Hematopoietic multipotent progenitor cell treated with erythropoietin and hydrocortisone succinate and interleukin-3 and kit ligand, for 15 days (in vitro differentiated cells): ENCODE results near the gene ABCC8.

Source experiments
- DNase-seq: peaks from one replicate; pipeline ENCODE4 v3.0.0-alpha.2; 2015; ENCODE audit warnings: low spot score

Gene ABCC8

GRCh38 chr11:17471501-17471900, 5.1 kb downstream of the ABCC8 start:
- no peak for DNase-seq

GRCh38 chr11:17469998-17470397, 6.6 kb downstream of the ABCC8 start:
- no peak for DNase-seq

DNA sequence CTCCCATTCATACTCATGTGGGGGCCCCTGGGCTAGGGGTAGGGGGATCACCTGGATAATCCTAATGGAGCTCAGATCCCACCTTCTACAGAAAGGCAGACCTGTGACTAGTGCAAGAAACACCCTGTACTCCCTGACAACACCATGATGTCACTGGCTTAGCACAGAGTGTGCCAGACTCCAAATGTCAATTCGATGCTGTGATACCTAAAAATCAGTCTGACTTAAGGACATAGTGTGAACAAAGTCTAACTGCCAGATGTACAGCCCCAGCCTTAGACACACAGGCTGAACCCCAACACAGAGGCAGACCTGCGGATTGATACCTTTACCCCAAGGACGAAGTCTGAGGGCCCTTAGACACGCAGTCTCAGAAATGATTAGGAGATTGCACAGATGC, 8.5 kb downstream of the ABCC8 start:
- DNase-seq, result no peak

DNA sequence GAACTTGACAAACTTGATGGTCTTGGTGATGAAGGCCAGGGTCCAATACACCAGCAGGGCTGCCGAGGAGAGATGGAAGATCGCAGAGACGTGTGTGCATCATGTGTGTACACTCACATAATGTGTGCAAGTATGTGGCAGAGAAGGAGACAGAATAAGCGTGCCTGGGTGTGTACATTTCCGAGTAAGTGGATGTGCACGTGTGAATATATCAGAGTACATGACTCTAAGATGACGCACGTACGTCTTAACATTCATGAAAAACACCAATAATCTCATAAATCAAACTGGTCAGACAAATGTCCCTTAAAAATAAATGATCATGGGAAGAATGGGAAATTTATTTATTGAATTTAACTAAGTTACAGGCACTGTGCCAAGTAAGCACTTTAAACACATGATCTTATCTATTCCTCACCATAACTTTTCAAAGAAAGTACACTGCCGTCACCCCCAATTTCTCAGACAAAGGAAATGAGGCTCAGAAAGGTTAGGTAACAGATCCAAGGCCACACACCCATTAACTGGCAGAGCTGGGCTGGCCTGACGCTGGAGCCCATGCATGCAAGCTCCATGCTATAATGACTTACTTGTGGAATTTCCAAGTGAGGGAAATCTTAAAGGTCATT, 13.0 kb downstream of the ABCC8 start:
- no peak for DNase-seq

DNA sequence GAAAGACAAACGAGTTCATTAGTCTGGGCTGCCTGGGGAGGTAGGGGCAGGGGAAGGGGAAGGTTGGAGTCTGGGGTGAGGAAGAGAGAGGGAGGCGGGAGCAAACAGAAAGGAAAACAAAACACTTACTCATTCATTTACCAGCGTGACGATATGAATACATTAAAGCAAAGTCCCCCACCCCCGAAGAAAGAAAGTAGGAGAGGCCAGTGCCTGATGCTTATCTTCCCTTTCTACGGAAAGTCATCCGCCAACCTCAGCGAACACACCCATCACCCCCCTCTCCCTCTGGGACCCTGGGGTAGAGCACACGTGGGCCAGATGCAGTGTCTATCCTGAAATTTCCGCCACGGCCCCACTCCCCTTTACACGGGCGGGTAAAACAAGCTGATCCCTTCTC, 13.7 kb downstream of the ABCC8 start:
- DNase-seq, result no peak

DNA sequence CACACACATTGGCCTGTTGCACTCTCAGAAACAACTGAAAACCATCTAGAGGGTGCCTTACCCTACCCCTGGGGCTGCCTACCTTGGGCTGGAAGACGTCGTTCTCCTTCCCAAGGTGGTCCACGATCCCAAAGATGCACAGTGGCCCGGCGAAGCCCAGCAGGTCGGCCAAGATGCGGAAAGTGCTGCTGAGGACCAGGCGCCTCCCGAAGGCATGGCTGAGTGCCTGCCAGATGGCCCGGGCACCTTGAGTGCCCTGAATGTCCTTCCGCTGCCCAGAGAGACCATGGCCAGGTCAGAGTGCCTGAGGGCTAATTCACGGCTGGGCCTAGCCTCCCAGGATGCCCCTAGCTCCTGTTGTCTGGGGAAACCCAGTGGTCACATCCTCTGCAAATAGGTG, 16.2 kb downstream of the ABCC8 start:
- no peak for DNase-seq

DNA sequence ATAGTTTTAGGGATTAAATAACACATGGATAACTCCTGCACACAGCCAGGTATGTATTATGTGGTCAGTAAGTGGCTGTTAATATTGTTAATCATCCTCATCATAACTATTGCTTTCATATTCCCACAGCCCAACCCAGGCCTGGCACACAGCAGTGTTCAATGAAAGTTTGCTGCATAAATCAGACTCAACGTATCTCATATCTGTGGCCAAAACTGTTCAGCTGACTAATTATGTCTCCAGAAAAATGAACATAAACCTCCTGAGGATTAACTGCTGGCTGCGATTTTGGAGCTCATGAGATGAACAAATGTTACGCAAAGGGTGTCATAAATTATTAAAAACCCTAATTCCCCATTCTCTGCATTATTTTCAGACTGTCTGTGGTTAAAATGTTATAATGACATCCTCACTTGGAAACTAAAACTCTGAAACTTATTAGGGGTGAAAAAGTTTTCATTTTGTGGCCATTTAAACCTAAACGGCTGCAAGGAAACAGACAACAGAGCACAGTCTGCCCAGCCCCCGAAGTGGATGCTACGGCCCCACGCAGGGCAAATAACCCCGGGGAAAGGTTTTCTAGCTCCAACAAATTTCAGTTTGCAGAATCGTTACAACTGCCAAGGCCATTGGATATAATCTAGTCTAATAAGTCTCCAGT, 17.3 kb downstream of the ABCC8 start:
- no peak for DNase-seq

DNA sequence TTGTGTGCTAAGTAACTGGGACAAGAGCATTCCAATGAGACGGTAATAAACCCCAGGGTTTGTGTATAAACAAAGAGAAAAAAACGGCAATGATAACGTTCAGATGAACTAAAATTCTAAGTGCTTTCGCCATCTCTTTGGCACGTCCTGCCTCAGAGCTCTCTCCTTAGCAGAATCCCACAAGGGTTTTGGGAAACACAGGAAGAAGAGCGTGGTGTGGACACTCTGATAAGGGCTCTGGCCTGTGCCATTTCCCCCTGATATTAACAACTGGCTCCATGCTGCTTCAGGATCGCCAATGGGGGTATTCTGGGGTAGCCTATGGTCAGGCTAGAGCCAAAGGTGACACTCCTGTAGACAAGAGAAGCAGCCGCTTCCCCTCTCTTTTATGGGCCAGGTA, 18.4 kb downstream of the ABCC8 start:
- no peak for DNase-seq

DNA sequence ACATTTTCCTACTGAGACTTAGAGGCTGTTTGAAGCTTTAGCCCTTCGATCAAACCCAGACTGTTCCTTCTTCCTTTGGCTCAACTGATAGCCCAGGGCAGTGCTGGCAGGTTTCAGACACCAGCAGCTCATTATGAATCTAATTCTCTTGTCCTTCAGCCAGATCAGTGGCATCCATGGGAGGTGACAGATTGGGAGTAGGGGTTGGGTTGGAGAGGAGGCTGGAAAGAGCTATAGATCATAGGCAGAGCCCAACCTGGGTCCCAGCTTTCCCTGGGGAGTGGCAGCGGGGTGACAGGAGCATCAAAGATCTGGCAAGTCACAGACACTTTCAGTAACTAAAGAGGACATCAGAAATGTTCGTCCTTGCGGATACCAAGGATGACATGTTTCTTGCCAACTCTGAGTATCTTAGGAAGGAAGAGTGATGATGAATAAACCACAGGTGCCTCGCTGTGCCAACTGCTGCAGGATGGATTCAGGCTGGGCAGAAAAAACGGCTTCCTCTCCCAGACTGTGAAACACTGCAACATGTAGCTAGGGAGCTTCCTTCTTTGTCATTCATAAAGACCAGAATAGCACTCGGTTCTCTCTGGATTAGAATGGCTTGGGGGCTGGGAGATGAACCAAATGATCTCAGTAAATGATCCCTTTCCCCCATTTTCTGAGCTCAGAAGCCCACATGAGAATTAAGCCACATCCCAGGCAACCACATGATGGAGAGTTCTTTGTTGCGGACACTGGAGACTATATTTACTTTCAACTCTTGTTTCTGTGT, 19.1 kb downstream of the ABCC8 start:
- no peak for DNase-seq

- DNase-seq, result no peak
Observed at GRCh38 chr11:17452668-17453067, 24.0 kb downstream of the ABCC8 start.

GRCh38 chr11:17449158-17449557, 27.5 kb downstream of the ABCC8 start:
- DNase-seq, result no peak

GRCh38 chr11:17446482-17446881, 30.2 kb downstream of the ABCC8 start:
- no peak for DNase-seq

GRCh38 chr11:17445240-17445795, 31.3 kb downstream of the ABCC8 start:
- DNase-seq, result no peak

- no peak for DNase-seq
Observed at GRCh38 chr11:17443926-17444690, 32.5 kb downstream of the ABCC8 start.

- DNase-seq, result no peak
Observed at GRCh38 chr11:17443423-17443822, 33.2 kb downstream of the ABCC8 start.

DNA sequence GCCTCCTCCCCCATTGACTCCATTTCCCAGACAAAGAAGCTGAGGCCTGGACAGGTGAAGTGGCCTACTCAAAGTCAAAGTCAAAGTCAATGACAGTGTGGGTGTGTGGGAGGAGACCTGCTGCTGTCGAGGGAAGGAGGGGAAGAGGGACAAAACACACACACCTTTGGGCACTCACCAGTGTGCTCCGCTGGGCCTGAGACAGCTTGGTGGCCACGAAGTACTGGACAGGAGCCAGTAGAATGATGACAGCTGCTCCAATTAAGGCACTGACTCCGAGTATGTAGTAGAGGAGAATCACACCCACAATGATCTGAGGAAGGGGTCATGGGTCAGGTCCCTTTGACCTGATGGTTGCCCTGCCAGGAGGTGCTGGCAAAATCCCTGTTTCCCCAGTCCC, 33.6 kb downstream of the ABCC8 start:
- no peak for DNase-seq

DNA sequence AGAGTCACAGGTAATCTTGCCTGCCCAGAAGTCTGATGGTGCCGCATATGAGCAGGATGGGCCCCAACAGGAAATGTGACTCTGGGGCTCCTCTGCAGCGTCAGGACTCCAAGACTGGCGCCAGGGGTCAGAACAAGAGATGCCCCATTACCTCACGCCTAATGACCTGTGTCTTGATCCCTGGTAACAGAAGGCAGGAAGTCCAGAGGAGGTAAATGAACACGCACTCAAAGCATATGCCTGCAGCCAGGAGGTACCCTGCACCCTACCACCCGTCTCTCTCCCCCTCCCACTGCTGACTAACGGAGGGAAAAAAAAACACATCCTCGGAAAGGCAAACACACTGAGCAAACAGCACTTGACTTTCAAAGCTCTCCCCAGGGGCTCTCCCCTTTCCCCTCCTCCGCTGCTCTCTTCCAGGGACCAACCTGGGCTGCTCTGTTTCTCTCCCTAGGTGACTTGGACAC, 37.3 kb downstream of the ABCC8 start:
- DNase-seq, result no peak

GRCh38 chr11:17437366-17437765, 39.3 kb downstream of the ABCC8 start:
- DNase-seq, result no peak

DNA sequence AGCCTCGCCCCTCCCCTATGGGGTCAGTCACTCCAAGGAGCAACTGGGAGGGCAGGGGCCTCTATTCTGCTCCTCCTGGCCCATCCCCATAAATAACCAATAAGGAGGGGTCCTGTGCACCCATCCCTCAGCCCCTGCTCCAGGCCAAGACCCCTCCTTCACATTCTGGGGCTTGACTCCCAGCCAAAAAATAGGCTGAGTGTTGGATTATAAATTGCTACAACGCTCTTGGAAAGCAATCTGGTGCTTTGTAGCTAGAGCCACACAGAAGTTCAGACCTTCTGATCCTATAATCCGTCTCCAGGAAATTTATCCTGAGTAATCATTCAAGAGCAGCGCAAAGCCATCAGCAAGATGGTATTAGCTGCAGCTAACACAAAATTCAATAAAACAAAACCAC, 42.5 kb downstream of the ABCC8 start:
- DNase-seq, result no peak

- DNase-seq, result no peak
Observed at GRCh38 chr11:17432002-17432401, 44.6 kb downstream of the ABCC8 start.

DNA sequence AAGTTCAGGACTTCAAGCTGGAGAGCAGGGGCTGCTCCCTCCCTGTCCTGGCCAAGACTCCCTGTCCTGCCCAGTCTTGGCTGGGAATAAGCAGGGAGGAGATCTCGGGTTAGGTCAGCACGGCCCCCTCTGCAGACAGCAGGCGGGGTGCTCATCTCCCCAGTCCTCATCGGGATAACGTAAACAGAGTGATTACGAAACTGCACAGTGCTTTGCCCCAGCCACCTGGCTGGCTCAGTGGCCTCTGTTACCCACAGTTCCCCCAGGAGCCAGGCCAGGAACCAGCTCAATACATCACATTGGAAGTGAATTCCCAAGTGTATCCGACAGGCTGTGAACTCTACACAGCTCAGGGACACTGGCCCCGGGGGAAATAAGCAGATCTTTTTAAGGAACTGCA, 45.5 kb downstream of the ABCC8 start:
- no peak for DNase-seq

DNA sequence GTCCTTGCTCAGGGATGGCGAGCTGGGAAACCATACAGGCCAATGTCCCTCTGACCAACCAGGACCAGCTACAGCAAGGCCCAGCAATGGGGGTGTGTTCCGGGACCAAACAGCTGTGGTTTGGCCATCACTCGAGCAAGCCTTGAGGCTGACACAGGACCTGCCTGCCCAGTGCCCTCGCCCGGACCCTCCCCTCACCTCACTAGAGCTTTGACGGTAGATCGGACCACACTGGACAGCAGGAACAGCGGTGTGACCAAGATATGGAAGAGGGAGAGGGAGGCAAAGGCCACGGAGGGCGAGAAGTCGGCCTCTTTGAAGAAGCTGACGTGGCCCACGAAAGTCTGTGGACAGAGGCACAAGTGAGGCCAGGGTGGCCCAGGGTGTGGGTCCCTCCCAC, 46.0 kb downstream of the ABCC8 start:
- DNase-seq, result no peak
